Kidney epithelial cell (primary cell): ENCODE measurements around the gene RNF39. TPM values are rescaled to one million over a fixed set of nuclear protein-coding genes. Genes with fewer than 3 reads are reported as not detected.
A peak's percentile ranks its signal among the peaks of the same experiment; 100 is the strongest.

ENCODE experiments used
- DNase-seq: peaks from one replicate; pipeline ENCODE4 v3.0.0-alpha.2; 2010; ENCODE audit warnings: low read depth
- H3K27me3 ChIP-seq: 2 replicates; pipeline ENCODE4 v1.6.0; 2011; ENCODE audit warnings: low read length; ENCODE audit not compliant: control insufficient read depth, insufficient read depth
- H3K36me3 ChIP-seq: 2 replicates; pipeline ENCODE4 v1.5.1; 2011; ENCODE audit warnings: low read length; ENCODE audit not compliant: control insufficient read depth, insufficient read depth
- H3K4me3 ChIP-seq: 2 replicates; pipeline ENCODE4 v1.5.1; 2011; ENCODE audit warnings: low read depth, mild to moderate bottlenecking, control low read depth, low read length
- total RNA-seq: library from RNA; depleted of rRNA; stranded (reverse); fragments of >200 nt; gene quantifications from 2 replicates; pipeline ENCODE4 v1.2.3, GENCODE V29; 2015
- TF ChIP-seq, protein P1 (sequence below): IDR thresholded peaks from 2 replicates; pipeline ENCODE4 v1.5.1; 2011; ENCODE audit warnings: mild to moderate bottlenecking, moderate library complexity, low read length, control low read depth, inconsistent platforms; ENCODE audit not compliant: insufficient read depth, poor library complexity, severe bottlenecking

The RNF39 gene
- total RNA-seq, 1 donor from 2014 or later, result 0.04 TPM

DNA sequence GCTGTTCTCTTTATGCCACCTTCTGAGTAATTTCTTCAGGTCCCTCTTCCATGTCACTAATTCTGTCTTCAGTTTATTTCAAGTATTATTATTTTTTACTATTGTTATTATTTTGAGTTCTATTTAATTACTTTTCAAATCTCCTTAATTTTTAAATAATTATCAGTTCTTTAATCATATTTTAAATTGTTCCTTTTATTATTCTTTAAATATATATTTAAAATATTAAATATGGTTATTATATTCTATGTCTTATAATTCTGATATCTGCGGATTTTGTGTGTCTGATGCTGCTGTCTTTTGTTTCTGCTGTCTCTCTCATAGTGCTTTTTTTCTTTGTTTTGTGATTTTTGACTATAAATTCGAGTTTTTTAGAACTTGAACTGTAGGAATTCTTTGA, 12.3 kb downstream of the RNF39 start:
- TF ChIP-seq, protein P1, sequence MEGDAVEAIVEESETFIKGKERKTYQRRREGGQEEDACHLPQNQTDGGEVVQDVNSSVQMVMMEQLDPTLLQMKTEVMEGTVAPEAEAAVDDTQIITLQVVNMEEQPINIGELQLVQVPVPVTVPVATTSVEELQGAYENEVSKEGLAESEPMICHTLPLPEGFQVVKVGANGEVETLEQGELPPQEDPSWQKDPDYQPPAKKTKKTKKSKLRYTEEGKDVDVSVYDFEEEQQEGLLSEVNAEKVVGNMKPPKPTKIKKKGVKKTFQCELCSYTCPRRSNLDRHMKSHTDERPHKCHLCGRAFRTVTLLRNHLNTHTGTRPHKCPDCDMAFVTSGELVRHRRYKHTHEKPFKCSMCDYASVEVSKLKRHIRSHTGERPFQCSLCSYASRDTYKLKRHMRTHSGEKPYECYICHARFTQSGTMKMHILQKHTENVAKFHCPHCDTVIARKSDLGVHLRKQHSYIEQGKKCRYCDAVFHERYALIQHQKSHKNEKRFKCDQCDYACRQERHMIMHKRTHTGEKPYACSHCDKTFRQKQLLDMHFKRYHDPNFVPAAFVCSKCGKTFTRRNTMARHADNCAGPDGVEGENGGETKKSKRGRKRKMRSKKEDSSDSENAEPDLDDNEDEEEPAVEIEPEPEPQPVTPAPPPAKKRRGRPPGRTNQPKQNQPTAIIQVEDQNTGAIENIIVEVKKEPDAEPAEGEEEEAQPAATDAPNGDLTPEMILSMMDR, result no peak
- no peak for DNase-seq
- Histone ChIP-seq H3K36me3 (no peaks in the 10 kb centered on the region), H3K4me3 (no peak overlapping the region), H3K27me3 (no peaks in the 10 kb centered on the region)

DNA sequence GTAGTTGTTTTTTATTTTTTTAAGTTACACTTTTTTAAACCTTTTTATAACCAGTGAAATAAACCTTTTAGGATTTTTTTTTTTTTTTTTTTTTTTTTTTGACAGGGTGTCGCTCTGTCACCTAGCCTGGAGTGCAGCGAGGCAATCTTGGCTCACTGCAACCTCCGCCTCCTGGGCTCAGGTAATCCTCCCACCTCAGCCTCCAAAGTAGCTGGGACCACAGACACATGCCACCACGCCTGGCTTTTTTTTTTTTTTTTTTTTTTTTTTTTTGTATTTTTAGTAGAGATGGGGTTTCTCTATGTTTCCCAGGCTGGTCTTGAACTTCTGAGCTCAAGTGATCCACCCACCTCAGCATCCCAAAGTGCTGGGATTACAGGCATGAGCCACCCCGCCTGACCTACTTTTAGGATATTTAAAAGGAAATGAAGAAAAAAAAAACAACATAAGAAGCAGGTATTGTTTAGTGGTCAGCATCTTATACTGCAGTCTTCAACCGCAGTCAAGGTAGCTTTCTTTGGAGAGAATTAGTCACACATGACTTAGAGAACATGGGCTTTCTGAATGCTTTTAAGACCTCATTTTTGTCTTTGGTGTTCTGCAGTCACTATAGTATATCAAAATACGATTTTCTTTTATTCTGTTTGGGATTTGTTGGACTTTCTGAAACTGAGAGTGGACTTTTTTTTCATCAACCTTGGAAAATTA, 12.9 kb downstream of the RNF39 start:
- no peak overlapping the region for H3K4me3 ChIP-seq
- DNase-seq, result no peak
- TF ChIP-seq, protein P1, result no peak
- no peaks in the 10 kb centered on the region for H3K27me3 ChIP-seq
- H3K36me3 ChIP-seq, result no peaks in the 10 kb centered on the region

DNA sequence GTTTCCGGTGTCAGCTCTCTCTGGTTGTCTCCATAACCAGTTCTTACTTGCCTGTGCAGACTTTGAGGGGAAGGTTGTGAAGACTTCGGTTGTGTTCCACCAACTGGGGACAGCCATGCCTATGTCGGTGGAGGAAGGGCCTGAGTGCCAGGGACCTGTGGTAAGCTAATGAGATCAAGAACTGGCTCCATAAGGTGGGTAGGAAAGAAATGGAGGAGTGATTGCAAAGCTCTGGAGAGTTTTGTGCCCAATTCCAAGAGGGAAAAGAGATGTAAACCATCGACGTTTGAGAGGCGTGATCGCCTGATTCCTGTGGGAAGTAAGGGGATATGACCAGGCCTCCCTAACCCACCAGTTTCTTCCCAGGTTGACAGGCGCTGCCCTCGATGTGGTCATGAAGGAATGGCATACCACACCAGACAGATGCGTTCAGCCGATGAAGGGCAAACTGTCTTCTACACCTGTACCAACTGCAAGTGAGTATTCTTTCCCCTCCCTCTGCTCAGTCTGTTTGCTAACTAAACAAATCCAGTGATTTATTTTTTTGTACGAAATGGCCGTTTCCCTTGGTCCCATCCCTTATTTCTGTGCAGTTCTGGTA, 13.6 kb downstream of the RNF39 start:
- TF ChIP-seq, protein P1, result no peak
- Histone ChIP-seq H3K36me3 (no peaks in the 10 kb centered on the region), H3K27me3 (no peaks in the 10 kb centered on the region), H3K4me3 (peak overlapping the region; percentile 82)
- no peak for DNase-seq

DNA sequence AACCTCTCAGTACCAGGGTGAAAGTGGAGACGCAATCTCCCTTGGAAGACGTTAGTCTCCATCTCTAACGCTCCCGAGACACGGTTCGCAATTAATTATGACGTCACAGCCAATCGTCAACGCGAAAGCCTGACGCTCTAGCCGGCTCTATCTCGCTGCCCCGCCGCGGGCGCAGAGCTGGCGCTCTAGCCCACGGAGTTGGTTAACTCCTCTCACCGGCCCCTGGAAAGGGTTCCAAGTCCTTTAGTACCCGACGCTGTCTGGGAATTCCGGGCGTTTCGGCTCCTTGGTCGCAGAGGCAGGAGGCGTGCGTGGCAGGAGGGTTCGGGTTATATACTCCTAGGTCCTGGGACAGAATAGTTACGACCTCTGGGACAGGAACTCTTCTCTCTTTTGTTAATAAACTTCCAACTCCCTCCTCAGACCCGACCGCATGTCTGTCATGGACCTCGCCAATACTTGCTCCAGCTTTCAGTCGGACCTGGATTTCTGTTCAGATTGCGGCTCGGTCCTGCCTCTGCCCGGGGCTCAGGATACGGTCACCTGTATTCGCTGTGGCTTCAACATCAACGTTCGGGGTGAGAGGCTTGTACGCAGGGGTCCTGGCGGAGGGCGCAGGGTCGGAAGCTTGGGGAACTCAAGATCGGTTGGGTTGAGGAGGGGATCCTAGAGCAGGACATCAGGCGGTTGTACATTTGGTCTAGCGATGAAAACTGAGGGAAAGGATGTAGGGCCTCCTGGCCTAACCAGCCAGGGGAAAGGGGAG, 14.3 kb downstream of the RNF39 start, which contains the start of gene POLR1H:
Gene POLR1H, plus strand, starts transcription at position 174 of the 766 bp plus-strand sequence. Its CDS starts 260 bp downstream, at position 434.
- TF ChIP-seq, protein P1, result no peak
- DNase-seq, result peak; percentile 82
- Histone ChIP-seq H3K36me3 (no peaks in the 10 kb centered on the region), H3K4me3 (peak within 1 kb of the TSS; percentile 82), H3K27me3 (no peaks in the 10 kb centered on the region)

DNA sequence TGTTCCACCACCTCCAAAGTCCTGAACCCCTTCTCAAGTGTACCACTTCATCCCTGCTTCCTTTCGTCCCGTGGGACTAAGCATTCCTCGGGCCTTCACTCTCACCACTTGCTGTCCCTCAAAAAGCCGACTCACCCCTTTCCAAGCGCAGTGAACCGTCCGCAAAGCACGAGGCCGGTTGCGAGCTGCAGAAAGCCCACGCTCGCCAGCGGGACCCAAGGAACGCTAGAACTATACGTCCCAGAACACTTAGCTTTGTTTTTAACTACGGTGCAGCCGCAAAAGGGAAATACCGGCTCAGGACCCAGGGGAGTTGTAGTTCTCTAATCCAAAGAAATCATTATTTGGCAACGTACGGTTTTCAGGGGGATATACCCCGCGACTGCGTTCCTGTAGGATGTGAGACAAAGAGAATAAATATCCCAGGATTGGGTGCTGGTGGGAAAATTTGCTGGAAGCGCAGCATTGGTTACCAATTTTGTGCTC, 14.9 kb downstream of the RNF39 start:
- Histone ChIP-seq H3K36me3 (no peaks in the 10 kb centered on the region), H3K27me3 (no peaks in the 10 kb centered on the region), H3K4me3 (peak overlapping the region; percentile 82)
- TF ChIP-seq, protein P1, result no peak
- no peak for DNase-seq
